ENCODE measurements around the gene CCNF.

- TF ChIP-seq CTCF (conservative IDR thresholded peaks at IDR 0.05) (no peak), ZFX (IDR thresholded peaks at IDR 0.05) (no peak)
Measured at GRCh38 chr16:2507052-2507659, 77.9 kb downstream of the CCNF start.
